HEK293 (cell line): ENCODE results near the gene NINJ2.

ENCODE experiments used
- MYNN ChIP-seq: fragments of 450-650 bp; formaldehyde crosslinking; IDR thresholded peaks from 2 replicates; pipeline ENCODE4 v1.5.1; 2016; ENCODE audit warnings: missing biosample characterization, missing genetic modification characterization, borderline replicate concordance
- REST ChIP-seq: fragments of 450-650 bp; formaldehyde crosslinking; IDR thresholded peaks from 2 replicates; pipeline ENCODE4 v1.5.1; 2016; ENCODE audit warnings: missing biosample characterization, missing genetic modification characterization
- SETDB1 ChIP-seq: IDR thresholded peaks from one replicate; pipeline ENCODE4 v1.6.1; 2017; ENCODE audit warnings: mild to moderate bottlenecking, low read length, moderate library complexity, mixed read lengths; ENCODE audit not compliant: insufficient read length
- ZBTB1 ChIP-seq: fragments of 450-650 bp; formaldehyde crosslinking; IDR thresholded peaks from 2 replicates; pipeline ENCODE4 v1.5.1; 2016; ENCODE audit warnings: missing biosample characterization, missing genetic modification characterization
- ZFP3 ChIP-seq: fragments of 450-650 bp; formaldehyde crosslinking; IDR thresholded peaks from 2 replicates; pipeline ENCODE4 v1.5.1; 2016; ENCODE audit warnings: low read depth, missing biosample characterization, missing genetic modification characterization
- ZNF148 ChIP-seq: fragments of 450-650 bp; formaldehyde crosslinking; IDR thresholded peaks from 2 replicates; pipeline ENCODE4 v1.5.0; 2017; ENCODE audit warnings: missing biosample characterization, missing genetic modification characterization, borderline replicate concordance
- ZNF19 ChIP-seq: fragments of 450-650 bp; formaldehyde crosslinking; IDR thresholded peaks from 2 replicates; pipeline ENCODE4; 2016; ENCODE audit warnings: missing biosample characterization, missing genetic modification characterization, low read depth
- ZNF274 ChIP-seq, 2 experiments: fragments of 200-500 bp in 1 of 2; fragments of 450-650 bp in 1 of 2; sonication (Bioruptor generic) in 1 of 2; formaldehyde crosslinking in 1 of 2; IDR thresholded peaks; 2 replicates each; pipeline versions ENCODE4 v1.5.1 to v1.6.1; 2014 to 2016; ENCODE audit warnings: borderline replicate concordance in 1 of 2, inconsistent platforms in 1 of 2, low read length in 1 of 2, missing biosample characterization in 1 of 2, missing genetic modification characterization in 1 of 2
- ZNF416 ChIP-seq: fragments of 450-650 bp; formaldehyde crosslinking; IDR thresholded peaks from 2 replicates; pipeline ENCODE4 v1.5.1; 2016; ENCODE audit warnings: missing biosample characterization, missing genetic modification characterization
- ZSCAN16 ChIP-seq: fragments of 450-650 bp; formaldehyde crosslinking; IDR thresholded peaks from 2 replicates; pipeline ENCODE4 v1.5.1; 2016; ENCODE audit warnings: missing biosample characterization, missing genetic modification characterization
- TF ChIP-seq, protein P1 (sequence below): fragments of 450-650 bp; formaldehyde crosslinking; IDR thresholded peaks from 2 replicates; pipeline ENCODE4 v1.5.1; 2016; ENCODE audit warnings: missing biosample characterization, missing genetic modification characterization

GRCh38 chr12:675562-675961 is 12.3 kb upstream of the NINJ2 start:
- TF ChIP-seq, protein P1, sequence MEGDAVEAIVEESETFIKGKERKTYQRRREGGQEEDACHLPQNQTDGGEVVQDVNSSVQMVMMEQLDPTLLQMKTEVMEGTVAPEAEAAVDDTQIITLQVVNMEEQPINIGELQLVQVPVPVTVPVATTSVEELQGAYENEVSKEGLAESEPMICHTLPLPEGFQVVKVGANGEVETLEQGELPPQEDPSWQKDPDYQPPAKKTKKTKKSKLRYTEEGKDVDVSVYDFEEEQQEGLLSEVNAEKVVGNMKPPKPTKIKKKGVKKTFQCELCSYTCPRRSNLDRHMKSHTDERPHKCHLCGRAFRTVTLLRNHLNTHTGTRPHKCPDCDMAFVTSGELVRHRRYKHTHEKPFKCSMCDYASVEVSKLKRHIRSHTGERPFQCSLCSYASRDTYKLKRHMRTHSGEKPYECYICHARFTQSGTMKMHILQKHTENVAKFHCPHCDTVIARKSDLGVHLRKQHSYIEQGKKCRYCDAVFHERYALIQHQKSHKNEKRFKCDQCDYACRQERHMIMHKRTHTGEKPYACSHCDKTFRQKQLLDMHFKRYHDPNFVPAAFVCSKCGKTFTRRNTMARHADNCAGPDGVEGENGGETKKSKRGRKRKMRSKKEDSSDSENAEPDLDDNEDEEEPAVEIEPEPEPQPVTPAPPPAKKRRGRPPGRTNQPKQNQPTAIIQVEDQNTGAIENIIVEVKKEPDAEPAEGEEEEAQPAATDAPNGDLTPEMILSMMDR = no peak
- TF ChIP-seq ZFP3 (tag by site-specific recombination) = no peak
- no peak for TF ChIP-seq ZNF148 (tag by site-specific recombination)
- no peak for TF ChIP-seq ZSCAN16 (tag by site-specific recombination)
- TF ChIP-seq ZNF19 = no peak
- no peak for TF ChIP-seq SETDB1
- no peak for TF ChIP-seq ZNF274 (IDR thresholded peaks at IDR 0.05; ENCODE audit: low read length)
- no peak for TF ChIP-seq ZNF274 (tag by site-specific recombination; IDR thresholded peaks at IDR 0.05; ENCODE audit: borderline replicate concordance)
- no peak for TF ChIP-seq REST (tag by site-specific recombination)
- no peak for TF ChIP-seq MYNN (tag by site-specific recombination)
- TF ChIP-seq ZBTB1 (tag by site-specific recombination) = no peak
- TF ChIP-seq ZNF416 (tag by site-specific recombination) = no peak
